K562 (cell line): ENCODE data around the gene VPS11. TPM values are rescaled to one million over a fixed set of nuclear protein-coding genes. Genes with fewer than 3 reads are reported as not detected.

Experiments used
- ARID4B ChIP-seq: sonication (generic); formaldehyde crosslinking; IDR thresholded peaks from 2 replicates; pipeline ENCODE4 v1.8.0; 2022; ENCODE audit warnings: mild to moderate bottlenecking, missing genetic modification reagents
- BDP1 ChIP-seq: IDR thresholded peaks from 3 replicates; pipeline ENCODE4 v1.6.1; 2011; ENCODE audit not compliant: insufficient read length, insufficient read depth
- CCAR2 ChIP-seq: fragments of 200-400 bp; formaldehyde crosslinking; IDR thresholded peaks from 2 replicates; pipeline ENCODE4 v1.6.1; 2017; ENCODE audit warnings: mild to moderate bottlenecking, low read depth, low read length
- CTCFL ChIP-seq: IDR thresholded peaks from 2 replicates; pipeline ENCODE4 v1.6.1; 2011; ENCODE audit warnings: borderline replicate concordance, low read depth, mild to moderate bottlenecking, moderate library complexity, low read length; ENCODE audit not compliant: insufficient read depth, poor library complexity, severe bottlenecking
- E2F3 ChIP-seq: fragments of 250-450 bp; sonication (Bioruptor Pico); IDR thresholded peaks from 2 replicates; pipeline ENCODE4 v1.4.0; 2020; ENCODE audit warnings: mild to moderate bottlenecking
- FOXK2 ChIP-seq, 2 experiments: fragments of 450-650 bp; IDR thresholded peaks in 1 of 2; conservative IDR thresholded peaks in 1 of 2; 2 replicates each; pipeline ENCODE4 v1.6.1; 2016; ENCODE audit warnings: low read depth in 2 of 2, mild to moderate bottlenecking in 1 of 2
- OTX1 ChIP-seq: fragments of 450-650 bp; formaldehyde crosslinking; IDR thresholded peaks from 2 replicates; pipeline ENCODE4 v1.4.0; 2022; ENCODE audit warnings: mild to moderate bottlenecking
- PRPF4 ChIP-seq: fragments of 200-400 bp; formaldehyde crosslinking; IDR thresholded peaks from one replicate; pipeline ENCODE4 v1.6.1; 2017; ENCODE audit warnings: low read length, low read depth, mild to moderate bottlenecking; ENCODE audit not compliant: insufficient read depth, poor library complexity, severe bottlenecking
- SMARCB1 ChIP-seq: IDR thresholded peaks from 2 replicates; pipeline ENCODE4 v1.6.1; 2011; ENCODE audit warnings: improper control_type of control experiment, low read depth; ENCODE audit not compliant: insufficient read length
- TEAD2 ChIP-seq: fragments of 450-650 bp; IDR thresholded peaks from 2 replicates; pipeline ENCODE4 v1.6.1; 2016; ENCODE audit warnings: missing genetic modification characterization, control low read depth, missing compliant biosample characterization
- TOE1 ChIP-seq, 2 experiments: fragments of 450-650 bp in 1 of 2; sonication (generic) in 1 of 2; formaldehyde crosslinking in 1 of 2; IDR thresholded peaks; 2 replicates each; pipeline versions ENCODE4 v1.7.1 to v1.8.0; 2016 to 2022; ENCODE audit warnings: borderline replicate concordance in 2 of 2, mild to moderate bottlenecking in 2 of 2, antibody characterized with exemption in 1 of 2, inconsistent platforms in 1 of 2, low read depth in 1 of 2, missing genetic modification reagents in 1 of 2, moderate library complexity in 1 of 2
- ZBTB34 ChIP-seq: fragments of 250-450 bp; sonication (Bioruptor Pico); IDR thresholded peaks from 2 replicates; pipeline ENCODE4 v1.8.0; 2021; ENCODE audit warnings: mild to moderate bottlenecking, moderate library complexity
- ZNF592 ChIP-seq: fragments of 450-650 bp; IDR thresholded peaks from 2 replicates; pipeline ENCODE4 v1.6.1; 2017; ENCODE audit warnings: antibody characterized with exemption, mild to moderate bottlenecking
- ZSCAN29 ChIP-seq: fragments of 450-650 bp; IDR thresholded peaks from 2 replicates; pipeline ENCODE4 v1.6.1; 2017
- polyA plus RNA-seq, 8 experiments: library from polyadenylated mRNA; depleted of rRNA in 4 of 8; stranded (reverse) in 5 of 8; unstranded in 3 of 8; fragments of >200 nt; fragmentation: Nextera tagmentation in 2 of 8; fragmentation: Illumina TruSeq in 1 of 8; extraction: Ambion mirVana in 2 of 8; extraction: Trizol in 1 of 8; gene quantifications; 2 replicates each; pipeline versions ENCODE4 v1.2.1 to v1.2.3, GENCODE V29; 2011 to 2014; ENCODE audit warnings: inconsistent platforms in 1 of 8, missing spikeins in 1 of 8
- total RNA-seq, 7 experiments: library from RNA; depleted of rRNA in 6 of 7; stranded (reverse); fragments of >200 nt in 6 of 7; fragmentation: Illumina TruSeq in 2 of 7; extraction: Trizol in 2 of 7; gene quantifications; 2 replicates each; pipeline versions ENCODE4 v1.2.1 to v1.2.3, GENCODE V29; 2011 to 2021; ENCODE audit warnings: low replicate concordance in 1 of 7

VPS11 gene
- total and polyA plus RNA-seq, 9 of the 15 experiments (the other 6 are each of a cell fraction or from before 2014, with no cell fraction given): 14.1 to 35.5 (median 27.5) TPM

- TF ChIP-seq ARID4B (CRISPR knock-in tag) (no peak), E2F3 (CRISPR knock-in tag) (no peak), ZNF592 (no peak), BDP1 (no peak), SMARCB1 (no peak), CCAR2 (no peak), OTX1 (no peak), TOE1 (IDR thresholded peaks at IDR 0.05; ENCODE audit: borderline replicate concordance) (0 out of 2 replicates have a peak, but pooled peaks have one; percentile 21), TOE1 (CRISPR knock-in tag; IDR thresholded peaks at IDR 0.05; ENCODE audit: borderline replicate concordance, low read depth) (no peak), PRPF4 (no peak), TEAD2 (tag) (no peak), FOXK2 (conservative IDR thresholded peaks at IDR 0.05 in 1 of 2, IDR thresholded peaks at IDR 0.05 in 1 of 2; ENCODE audit: low read depth in 2 of 2) (peak in 1 of 2 experiments; percentile 65; a peak in 2 of 4 replicates), CTCFL (peak; percentile 34), ZSCAN29 (0 out of 2 replicates have a peak, but pooled peaks have one; percentile 22), ZBTB34 (no peak)
These were observed 32.8 kb downstream of the VPS11 start (continued) for GRCh38 chr11:119100246-119100970.
